Stimulated activated CD8-positive, alpha-beta memory T cell treated with anti-CD3 and anti-CD28 coated beads, Interleukin-12 subunit alpha, Interleukin-12 subunit beta, amount 100 ng/mL, for 4 hours (primary cell): ENCODE measurements around the gene FAM131C.

Source experiments
- DNase-seq: peaks from one replicate; pipeline ENCODE4 v3.0.0-alpha.2; 2020; ENCODE audit warnings: low read depth

FAM131C gene

DNA sequence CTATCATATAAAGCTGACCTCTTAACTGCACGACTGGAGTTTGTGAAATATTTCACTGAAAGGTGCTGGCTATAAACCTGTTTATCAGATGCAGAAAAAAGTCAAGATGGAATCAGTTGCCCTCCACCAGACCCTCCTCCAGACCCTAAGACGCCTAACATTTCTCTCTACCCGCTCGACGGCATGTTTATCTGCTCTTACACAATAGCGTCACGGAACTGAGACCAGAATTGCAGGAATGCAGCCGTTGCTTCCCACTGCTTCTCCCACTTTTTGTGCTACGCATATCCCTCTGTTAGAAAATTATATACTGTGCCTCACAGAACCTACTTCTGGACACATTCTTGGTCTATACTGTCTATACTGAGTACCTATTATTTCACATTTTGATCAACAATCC is 28.2 kb upstream of the FAM131C start:
- DNase-seq: no peak

DNA sequence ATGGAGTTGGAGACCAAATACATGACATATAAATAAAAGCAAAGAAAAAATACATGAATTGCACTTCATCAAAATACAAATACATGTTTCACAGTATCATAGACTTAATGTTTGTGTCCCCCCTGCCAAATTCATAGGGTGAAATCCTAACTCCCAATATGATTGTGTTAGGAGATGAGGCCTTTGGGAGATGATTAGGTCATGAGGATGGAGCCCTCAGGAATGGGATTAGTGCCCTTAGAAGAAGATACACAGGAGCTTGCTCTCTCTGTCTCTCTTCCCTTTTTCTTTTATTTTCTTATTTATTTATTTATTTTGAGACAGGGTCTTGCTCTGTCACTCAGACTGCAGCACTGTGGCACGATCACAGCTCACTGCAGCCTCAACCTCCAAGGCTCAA is 26.0 kb upstream of the FAM131C start:
- DNase-seq: no peak

DNA sequence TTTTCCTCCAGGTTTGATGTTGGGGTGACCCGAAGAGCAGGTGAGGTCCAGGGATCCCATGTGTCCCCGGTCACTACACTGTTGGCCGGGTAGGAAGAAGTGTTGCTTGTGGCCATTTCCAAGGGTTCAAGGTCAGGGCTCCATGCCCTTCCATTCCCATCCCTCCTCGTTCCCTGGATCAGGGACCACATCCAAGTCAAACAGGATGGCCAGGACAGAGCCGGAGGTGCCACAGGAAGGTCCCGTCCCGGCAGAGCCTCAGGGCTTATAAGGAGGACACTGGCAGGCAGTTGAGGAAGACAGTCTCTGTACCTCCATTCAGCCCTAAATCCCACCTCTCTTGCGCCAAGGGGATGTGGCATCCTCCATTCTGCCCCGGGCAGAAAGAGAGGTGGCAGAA is 22.0 kb upstream of the FAM131C start:
- no peak for DNase-seq

DNA sequence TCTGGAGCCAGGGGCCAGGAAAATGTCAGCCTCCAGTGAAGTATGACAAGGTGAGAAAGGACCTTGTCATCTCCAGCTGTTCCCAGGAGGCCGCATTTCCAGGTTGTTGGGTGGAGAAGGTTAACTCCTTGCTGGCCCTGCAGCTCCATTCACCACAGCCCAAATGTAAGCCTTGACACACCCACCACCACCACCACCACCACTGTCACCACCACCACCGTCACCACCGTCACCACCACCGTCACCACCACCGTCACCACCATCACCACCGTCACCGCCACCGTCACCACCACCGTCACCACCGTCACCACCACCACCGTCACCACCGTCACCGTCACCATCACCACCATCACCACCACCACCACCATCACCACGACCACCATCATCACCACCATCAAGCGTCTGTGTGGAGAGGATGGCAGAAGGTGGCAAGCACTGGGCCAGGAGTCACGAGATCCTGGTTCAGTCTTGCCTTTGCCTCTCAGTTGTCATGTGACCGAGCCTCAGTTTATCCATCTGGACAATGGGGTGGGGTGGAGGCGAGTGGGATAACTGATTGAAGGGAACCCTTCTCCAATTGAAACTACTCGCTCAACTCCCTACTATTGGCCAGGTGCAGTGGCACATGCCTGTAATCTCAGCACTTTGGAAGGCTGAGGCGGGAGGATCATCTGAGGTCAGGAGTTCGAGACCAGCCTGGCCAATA is 21.2 kb upstream of the FAM131C start:
- DNase-seq: no peak

DNA sequence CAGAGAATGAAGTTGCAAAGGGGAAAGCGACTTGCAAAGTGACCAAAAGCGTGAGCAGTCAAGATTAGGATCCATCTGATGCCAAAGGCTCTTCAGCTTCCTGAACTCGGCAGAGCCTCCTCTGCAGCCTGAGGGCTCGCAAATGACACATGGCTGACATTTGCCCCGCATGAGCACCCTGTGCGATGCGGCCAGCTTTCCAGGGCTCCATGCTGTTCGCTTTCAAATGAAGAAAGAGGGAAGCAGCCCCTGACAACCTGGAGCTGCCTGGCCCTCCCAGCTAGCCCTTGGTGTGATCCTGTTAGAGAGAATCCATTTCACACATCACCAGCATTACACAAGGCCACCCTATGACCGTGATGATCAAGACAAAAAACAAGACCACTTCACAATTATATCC is 20.2 kb upstream of the FAM131C start:
- no peak for DNase-seq

DNA sequence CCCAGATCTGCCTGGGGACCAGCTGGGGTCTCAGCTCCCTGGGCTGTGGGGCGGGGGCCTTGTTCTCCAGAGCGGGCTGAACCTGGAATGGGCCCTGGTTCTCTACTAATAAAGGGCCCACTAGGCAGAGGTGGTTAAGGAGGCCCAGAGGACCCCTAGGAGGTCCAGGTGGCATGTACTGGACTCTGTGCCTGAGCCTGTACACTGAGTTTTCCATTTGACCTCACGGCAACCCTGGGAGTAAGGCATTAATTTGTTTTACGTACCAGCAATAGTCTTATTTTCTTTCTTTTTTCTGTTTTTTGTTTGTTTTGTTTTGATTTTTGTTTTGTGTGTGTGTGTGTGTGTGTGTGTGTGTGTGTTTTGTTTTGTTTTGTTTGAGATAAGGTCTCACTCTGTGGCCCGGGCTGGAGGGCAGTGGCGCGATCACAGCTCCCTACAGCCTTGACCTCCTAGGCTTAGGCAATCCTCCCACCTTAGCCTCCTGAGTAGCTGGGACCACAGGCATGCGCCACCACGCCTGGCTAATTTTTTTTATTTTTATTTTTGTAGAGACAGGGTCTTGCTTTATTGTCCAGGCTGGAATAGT is 19.6 kb upstream of the FAM131C start:
- no peak for DNase-seq

DNA sequence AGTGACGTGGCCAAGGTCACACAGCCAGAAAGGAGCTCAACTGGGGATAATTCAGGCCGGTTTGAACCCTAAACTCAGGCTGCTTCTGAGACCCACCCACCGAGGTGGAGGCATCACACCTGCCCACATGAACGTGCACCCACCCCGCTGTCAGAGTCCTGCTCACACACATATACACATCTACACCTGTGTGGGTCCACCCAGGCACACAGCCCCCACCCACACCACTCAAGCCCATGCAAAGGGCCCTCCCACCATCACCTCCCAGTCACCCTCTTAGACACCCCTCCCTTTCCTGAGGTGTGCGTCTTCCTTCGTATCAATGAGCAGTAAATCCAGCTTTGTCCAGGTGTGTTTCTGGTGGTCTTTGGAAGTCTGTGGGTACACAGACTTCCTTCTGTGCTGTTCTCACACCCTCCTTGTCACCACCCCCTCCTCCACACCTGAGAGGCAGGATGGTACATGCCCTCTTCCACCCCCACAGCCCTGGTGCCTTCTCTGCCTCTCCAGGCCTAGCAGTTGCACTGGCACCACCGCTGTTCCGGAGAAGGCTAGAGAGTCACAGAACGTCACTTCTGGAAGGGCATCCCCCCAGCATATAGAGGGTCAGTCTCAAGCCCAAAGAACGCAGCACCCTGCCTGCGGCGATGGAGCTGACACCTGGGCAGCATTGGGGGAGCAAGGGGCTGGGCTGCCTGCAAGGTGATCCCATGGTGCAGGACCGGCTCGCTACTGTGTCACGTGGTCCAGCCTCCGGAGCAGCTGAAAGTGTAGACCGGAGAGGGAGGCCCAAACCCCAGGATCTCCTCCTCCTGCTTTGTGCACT is 18.9 kb upstream of the FAM131C start:
- DNase-seq: no peak

DNA sequence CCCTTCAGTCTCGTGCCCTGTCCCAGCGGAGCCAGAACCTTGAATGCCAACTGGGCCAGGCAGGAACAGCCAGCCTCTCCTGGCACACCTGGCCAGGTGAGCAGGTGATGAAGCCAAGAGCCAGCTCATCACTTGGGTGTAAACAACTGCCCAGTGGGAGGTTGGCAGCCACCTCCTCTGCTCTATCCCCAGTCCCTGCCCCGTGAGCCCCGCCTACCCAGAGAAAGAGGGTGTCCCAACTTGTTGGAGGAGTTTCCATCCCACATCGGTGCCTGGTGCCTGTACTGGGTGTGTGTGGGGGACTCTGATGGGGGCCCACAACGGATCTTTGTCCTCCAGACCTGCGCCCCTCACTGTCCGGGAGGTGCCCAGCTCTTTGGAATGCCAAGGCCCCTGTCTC is 17.8 kb upstream of the FAM131C start:
- no peak for DNase-seq

DNA sequence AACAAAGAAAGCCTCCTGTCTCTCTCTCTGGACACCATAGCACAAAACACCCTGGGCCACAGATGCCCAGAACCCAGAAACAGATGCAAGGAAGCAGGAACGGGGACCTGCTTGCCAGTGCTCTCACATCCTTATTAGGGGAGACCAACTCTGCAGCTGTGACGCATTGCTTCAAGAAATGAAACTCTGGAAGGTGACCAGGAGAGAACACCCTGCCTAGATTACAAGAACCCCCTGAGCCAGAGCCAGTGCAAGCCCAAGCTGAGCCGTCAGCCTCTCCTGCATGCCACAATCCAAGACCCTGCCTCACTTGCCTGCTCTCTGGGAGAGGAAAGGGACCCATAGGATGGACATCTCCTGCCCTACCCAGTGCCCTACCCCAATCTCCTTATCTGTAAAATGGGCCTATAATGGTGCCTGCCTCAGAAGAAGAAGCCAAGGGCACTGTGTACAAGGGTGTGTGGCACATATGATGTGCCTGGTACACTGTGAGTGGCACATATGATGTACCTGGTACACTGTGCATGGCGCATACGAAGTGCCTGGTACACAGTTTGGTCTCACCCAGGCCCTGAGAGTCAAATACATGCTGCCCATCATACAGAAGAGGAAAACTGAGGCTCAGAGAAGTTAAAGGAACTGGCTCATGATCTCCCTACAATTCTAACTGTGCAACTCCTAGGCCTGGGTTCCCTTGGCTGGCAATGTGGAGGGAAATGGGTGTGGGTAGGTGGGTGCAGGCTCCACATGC is 16.8 kb upstream of the FAM131C start:
- DNase-seq: no peak

DNA sequence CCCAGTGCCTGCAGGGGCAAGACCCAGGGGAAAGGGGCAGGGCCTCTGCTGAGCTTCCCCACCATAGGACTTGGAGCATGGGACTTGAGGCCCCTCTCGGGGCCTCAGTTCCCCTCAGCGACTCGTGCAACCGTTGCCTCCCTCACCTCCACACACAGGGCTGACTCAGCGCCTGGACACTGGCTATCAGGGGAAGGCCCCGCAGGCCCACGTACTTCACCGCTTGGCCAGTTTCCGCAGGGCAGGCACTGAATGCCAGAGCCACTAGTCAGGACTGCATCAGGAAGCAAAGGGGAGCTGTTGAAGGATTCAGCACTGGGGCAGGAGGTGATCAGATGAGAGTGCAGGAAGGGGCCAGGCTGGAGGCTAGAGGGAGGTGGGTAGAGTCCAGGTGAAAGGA is 15.5 kb upstream of the FAM131C start:
- DNase-seq: no peak

DNA sequence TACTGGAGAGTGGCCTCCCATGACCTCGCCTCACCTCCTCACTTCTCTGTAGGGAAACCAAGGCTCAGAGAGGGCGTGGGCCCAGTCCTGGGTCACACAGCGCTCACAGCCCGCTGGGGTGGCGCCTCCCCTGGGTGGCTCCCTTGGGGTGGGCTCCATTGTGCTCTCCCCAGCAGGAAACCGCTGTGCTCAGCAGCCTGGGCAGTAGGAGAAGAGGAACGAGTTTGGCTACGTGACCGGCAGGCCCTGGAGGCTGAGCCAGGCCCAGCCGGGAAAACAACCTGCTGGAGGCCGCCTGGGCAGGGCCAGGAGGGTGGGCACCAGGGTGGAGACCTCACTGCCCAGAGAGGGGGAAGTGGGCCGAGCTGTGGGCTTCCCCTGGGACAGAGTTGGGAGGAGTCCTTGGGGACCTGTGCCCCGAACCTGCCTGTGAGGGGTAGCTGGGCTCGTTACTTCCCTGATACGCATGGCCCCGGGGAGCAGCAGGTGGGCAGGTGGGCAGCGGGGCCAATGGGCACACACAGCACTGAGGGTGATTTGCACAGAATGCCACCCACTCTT is 15.0 kb upstream of the FAM131C start:
- no peak for DNase-seq

DNA sequence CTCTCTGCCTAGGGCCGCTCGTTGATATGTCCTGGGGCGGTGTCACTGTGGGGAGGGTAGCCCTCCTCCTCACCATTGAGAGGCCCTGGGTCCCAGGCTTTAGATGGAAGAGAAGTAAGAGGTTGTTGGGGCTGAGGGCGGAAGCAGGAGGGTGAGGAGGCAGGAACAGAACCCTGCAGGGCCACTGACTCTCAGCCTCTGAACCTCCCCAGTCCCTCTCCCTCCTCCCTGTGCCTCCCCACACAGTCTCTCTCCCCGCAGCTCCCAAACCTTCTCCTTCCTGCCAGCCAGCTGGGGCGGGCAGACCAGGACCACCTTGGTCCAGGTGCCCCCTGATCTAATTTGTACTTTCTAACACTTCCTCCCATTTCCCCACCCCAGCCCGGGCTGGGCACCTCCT is 14.3 kb upstream of the FAM131C start:
- no peak for DNase-seq

DNA sequence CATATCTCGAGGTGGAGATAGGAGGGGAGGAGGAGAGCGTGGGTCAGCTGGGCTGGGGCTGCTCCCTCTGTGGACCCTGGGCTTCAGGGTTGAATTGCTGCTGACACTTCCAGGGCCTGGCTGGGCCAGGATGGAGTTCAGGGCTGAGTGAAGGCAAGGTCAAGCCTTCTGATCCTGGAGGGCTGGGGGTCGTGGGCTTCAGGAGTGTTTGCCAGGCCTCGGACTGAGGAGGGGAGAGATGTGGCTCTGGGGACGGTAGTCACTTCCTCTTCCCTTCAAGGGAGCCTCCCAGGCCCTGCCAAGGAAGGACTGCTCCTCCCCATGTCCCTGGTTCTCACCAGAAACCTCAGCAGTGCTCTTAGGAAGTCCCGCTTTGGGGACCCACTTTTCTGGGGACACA is 12.1 kb upstream of the FAM131C start:
- no peak for DNase-seq

DNA sequence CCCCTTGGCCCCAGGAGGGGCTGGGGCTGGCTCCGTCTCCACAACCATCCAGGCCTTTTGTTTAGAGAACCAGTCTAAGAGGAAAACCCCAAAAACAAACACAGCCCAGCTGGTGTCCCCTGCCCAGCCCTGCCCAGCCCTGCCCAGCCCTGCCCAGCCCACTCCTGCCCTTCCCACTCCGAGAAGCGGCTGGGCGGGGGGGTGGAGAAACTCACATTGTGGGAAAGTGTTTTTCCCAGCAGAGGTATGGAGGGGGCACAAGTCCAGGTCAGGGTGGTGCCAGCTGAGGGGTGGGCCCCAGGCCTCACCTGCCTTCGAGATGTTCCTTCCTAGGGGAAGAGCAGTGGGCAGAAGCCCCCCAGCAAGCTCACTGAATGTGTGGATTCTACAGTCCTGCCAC is 10.0 kb upstream of the FAM131C start:
- DNase-seq: no peak

DNA sequence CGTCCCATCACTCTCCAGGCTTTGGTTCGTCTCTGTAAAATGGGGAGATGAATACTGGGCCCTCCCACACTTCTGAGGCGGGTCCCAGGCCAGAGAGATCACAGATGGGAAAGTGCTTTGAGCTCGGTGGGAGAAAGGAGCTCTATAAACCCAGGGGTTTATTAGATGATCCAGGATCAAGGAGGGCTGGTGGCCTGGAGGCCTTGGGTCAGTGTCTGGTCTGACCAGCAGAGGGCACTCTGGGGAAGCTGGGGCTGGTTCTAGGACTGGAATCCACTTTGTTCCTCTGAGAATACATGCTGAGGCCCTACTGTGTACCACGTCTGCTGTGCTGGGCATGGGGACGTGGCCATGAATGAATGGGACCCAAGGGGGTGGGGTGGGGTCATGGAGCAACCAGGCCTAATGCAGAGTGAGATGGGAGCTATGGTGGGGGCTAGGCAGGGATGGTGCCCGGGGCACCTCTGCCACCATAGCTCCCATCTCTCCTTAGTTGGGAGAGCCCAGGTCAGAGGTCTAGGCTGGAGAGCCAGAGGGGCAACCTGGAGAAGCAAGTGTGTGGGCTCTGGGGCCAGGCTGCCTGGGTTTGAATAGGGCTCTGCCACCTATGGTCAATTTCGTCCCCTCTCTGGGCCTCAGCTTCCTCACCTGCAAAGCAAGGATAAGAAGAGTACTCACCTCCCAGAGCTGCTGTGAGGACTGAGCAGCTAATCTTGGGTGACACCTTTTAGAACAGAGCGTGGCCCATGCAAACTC is 9.0 kb upstream of the FAM131C start:
- DNase-seq: peak; percentile 24

DNA sequence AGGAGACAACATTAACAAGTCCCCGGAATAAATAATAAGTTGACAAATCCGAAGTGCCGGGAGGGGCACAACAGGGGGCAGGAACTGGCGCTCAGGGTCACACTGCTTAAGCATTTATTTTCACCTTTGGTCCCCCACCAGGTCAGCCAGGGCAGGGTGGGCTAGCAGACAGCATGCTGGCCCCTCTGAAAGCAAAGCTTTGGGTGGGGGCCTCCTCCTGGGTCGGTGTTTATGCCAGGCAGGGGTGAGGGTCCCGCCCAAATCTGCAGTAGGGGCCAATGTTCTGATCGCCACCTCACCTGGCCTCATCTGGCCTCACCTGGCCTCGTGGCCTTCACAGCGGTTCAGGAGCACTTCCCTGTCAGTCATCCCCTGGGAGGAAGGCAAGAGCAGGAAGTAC is 8.2 kb upstream of the FAM131C start:
- no peak for DNase-seq

DNA sequence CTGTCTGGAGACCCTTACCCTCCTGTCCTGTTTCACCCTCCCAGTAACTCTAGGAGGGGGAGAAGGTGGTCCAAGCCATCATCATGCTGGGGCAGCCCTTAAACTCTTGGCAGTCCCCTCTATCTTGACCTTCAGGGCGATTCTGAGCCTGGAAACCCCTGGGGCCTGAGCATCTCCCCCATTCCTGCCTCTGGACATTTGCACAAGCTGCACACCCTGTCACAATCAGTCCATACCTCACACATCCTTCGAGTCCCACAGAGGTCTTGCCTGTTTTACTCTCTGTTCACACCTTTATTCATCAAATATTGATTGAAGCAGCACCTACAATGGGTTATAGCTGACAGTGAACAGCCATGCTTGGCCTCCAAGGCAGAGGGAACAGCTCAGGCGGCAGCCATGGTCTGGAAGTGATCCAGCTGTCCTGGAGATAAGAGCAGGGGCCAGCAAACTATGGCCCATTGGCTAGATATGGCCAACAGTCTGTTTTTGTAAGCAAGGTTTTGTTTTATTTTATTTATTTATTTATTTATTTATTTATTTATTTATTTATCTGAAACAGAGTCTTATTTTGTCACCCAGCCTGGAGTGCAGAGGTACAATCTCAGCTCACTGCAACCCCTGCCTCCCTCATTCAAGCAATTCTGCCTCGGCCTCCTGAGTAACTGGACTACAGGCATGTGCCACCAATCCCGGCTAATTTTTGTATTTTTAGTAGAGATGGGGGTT is 7.1 kb upstream of the FAM131C start:
- no peak for DNase-seq

DNA sequence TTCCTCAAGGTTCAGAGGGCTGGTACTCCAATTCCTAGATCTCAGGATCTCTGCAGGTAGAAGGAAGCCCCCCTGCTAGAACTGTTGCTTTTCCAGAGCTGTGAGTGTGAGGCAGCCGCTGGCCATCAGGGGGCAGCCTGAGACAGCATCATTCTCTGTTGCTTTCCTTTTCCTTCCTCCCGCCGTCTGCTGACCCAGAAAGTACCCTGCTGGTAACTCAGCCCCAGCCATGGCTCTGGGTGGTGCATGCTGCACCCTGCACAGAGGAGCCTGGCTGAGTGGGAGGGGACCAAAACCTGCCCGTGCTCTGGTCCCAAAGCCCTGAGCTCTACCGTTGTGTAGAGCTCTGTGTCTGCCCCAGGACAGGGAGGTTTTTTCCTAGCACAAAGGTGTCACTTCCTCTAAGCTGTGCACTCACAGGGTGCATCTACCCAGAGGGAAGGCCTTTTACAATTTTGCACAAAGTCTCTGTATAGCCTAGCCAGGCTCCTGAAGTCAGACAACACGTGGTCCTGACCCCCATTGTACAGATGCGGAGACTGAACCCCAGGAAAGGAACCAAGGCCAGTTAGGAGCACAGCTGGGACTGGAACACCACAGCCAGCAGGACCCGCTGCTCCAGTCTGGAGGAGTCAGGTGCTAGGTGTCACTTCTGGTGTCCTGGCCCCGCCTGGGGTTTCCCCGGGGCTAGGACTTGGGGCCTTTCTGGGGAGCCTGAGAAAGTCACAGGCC is 5.6 kb upstream of the FAM131C start:
- DNase-seq: peak; percentile 52

DNA sequence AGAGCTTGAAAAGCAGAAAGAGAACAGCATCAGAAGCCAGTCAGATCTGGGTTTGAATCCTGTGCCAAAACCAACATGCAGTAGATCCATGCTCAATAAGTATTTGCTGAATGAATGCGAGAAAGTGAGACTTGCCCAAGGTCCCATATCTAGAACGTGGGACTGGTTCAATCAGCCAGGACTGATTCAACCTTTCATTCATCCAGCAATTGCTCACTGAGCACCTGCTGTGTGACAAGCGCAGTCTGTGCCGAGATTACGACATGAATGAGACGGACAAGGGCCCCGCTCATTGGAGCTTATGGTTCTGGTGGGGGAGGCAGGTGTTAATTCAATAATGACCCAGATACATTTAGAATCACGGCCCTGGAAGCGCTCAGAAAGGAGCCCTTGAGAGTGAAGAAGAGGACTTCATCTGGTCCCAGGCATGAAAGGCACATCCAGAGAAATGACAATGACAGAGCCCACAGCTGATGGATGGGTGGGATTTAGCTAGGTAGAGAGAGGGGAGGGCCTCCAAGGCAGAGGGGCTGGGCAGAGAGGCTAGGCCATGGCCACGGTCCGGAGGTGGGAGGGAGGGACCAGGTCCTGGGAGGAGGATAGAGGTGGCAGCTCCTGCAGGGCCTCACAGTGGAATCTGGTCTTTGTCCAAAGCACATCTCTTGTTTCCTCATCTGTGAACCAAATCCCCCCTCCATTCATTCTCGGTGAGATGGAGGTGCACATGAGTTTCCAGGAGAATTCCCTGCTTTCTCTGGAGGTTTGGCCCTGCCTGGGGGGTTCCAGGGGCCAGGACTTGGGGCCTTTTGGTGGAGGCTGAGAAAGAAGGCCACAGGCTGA is 4.2 kb upstream of the FAM131C start:
- DNase-seq: no peak
